Embryonic facial prominence (tissue), 1 donor: ENCODE results near the gene APOO.

Experiments used
- DNase-seq: peaks from one replicate; pipeline ENCODE4 v3.0.0-alpha.2; 2016; ENCODE audit errors: extremely low spot score

The APOO gene

GRCh38 chrX:23786268-23786815 is 121.4 kb downstream of the APOO start:
- DNase-seq = no peak

GRCh38 chrX:23785580-23785979 is 122.2 kb downstream of the APOO start:
- no peak for DNase-seq

- no peak for DNase-seq
These were observed 123.0 kb downstream of the APOO start for GRCh38 chrX:23784470-23785331.

GRCh38 chrX:23783589-23784469 is 123.9 kb downstream of the APOO start:
- DNase-seq = no peak
